Peyer's patch (tissue), 4 donors: ENCODE data around the gene MYO9B. TPM values are rescaled to one million over a fixed set of nuclear protein-coding genes. Genes with fewer than 3 reads are reported as not detected.

Source experiments
- DNase-seq, 3 donors: peaks; one replicate each; pipeline ENCODE4 v3.0.0-alpha.2; 2017 to 2019
- H3K27ac ChIP-seq, 4 donors: fragments of 200-600 bp; sonication (generic); one replicate each; pipeline ENCODE4 v1.5.1; 2016 to 2019
- H3K27me3 ChIP-seq, 2 donors: fragments of 200-600 bp; sonication (generic); one replicate each; pipeline ENCODE4 v1.5.1; 2019
- H3K36me3 ChIP-seq, 3 donors: fragments of 200-600 bp; sonication (generic); one replicate each; pipeline ENCODE4 v1.5.1; 2016 to 2019
- H3K4me1 ChIP-seq, 4 donors: fragments of 200-600 bp; sonication (generic); one replicate each; pipeline ENCODE4 v1.5.1; 2016 to 2019
- H3K4me3 ChIP-seq, 4 donors: fragments of 200-600 bp; sonication (generic); 1 replicate in 3 of 4; 2 replicates in 1 of 4; pipeline ENCODE4 v1.5.1; 2016 to 2019; ENCODE audit warnings: mild to moderate bottlenecking in 1 of 4
- H3K9me3 ChIP-seq, 4 donors: fragments of 200-600 bp; sonication (generic); one replicate each; pipeline ENCODE4 v1.5.1; 2016 to 2019; ENCODE audit warnings: mild to moderate bottlenecking in 1 of 4
- POLR2A ChIP-seq, 2 donors: fragments of 450-650 bp; IDR thresholded peaks; one replicate each; pipeline ENCODE4 v1.5.1; 2017; ENCODE audit warnings: antibody characterized with exemption in 2 of 2, mild to moderate bottlenecking in 2 of 2, moderate library complexity in 2 of 2
- total RNA-seq, 4 donors: library from RNA; depleted of rRNA; stranded (reverse); fragments of >200 nt; gene quantifications; one replicate each; pipeline ENCODE4 v1.1.0, GENCODE V29; 2016
- TF ChIP-seq, protein P1 (sequence below), 6 experiments: fragments of 450-650 bp in 4 of 6; fragments of 200-600 bp in 2 of 6; sonication (generic) in 1 of 6; IDR thresholded peaks; one replicate each; pipeline ENCODE4 v1.5.1; 2017 to 2019; ENCODE audit warnings: antibody characterized with exemption in 6 of 6, mild to moderate bottlenecking in 3 of 6, moderate library complexity in 1 of 6

MYO9B gene
- total RNA-seq, 4 donors from 2014 or later: 65.3 to 578 (median 143) TPM

DNA sequence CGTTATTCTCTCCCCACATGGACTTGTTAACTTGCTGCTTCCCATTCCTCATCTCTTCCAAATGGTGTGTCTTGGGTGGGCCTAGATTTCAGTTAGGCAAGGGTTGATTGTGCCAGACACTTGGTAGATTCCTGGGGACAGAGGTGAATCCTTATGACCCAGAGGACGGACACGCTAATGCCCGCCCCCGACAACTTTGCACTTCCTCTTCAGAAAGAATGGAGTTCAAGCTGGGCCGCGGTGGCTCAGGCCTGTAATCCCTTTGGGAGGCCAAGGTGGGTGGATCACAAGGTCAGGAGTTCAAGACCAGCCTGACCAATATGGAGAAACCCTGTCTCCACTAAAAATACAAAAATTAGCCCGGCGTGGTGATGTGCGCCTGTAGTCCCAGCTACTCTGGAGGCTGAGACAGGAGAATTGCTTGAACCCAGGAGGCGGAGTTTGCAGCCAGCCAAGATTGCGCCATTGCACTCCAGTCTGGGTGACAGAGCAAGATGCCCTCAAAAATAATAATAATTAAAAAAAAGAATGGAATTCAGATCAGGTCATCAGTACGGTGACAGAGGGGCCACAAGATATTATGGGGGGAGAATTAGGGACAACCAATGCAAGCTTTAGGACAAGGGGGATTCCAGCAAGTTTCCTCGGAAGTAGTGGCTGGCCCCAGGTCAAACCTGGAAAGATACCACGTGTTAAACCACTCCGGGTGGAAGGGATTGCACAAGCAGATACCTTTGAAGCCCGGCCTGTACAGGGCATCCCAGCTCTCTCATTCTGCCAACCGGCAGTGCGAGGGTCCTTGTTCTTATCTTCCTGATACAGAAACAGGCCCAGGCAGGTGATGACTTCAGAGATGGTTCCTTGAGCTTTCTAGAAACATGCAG lies 2.7 kb downstream of the MYO9B start:
- no peaks in the 10 kb centered on the region for H3K9me3 ChIP-seq
- DNase-seq: no peak
- H3K4me1 ChIP-seq: peaks cover 0 to 52% (median 22%) of the 10 kb centered on the region in 4 donors
- TF ChIP-seq, protein P1, sequence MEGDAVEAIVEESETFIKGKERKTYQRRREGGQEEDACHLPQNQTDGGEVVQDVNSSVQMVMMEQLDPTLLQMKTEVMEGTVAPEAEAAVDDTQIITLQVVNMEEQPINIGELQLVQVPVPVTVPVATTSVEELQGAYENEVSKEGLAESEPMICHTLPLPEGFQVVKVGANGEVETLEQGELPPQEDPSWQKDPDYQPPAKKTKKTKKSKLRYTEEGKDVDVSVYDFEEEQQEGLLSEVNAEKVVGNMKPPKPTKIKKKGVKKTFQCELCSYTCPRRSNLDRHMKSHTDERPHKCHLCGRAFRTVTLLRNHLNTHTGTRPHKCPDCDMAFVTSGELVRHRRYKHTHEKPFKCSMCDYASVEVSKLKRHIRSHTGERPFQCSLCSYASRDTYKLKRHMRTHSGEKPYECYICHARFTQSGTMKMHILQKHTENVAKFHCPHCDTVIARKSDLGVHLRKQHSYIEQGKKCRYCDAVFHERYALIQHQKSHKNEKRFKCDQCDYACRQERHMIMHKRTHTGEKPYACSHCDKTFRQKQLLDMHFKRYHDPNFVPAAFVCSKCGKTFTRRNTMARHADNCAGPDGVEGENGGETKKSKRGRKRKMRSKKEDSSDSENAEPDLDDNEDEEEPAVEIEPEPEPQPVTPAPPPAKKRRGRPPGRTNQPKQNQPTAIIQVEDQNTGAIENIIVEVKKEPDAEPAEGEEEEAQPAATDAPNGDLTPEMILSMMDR (IDR thresholded peaks at IDR 0.05): no peak
- no peak for TF ChIP-seq POLR2A (IDR thresholded peaks at IDR 0.05)
- H3K27ac ChIP-seq: peak overlapping the region; percentile 77 to 94 (median 89)
- H3K27me3 ChIP-seq: no peaks in the 10 kb centered on the region
- H3K36me3 ChIP-seq: no peaks in the 10 kb centered on the region
- H3K4me3 ChIP-seq: no peak overlapping the region

DNA sequence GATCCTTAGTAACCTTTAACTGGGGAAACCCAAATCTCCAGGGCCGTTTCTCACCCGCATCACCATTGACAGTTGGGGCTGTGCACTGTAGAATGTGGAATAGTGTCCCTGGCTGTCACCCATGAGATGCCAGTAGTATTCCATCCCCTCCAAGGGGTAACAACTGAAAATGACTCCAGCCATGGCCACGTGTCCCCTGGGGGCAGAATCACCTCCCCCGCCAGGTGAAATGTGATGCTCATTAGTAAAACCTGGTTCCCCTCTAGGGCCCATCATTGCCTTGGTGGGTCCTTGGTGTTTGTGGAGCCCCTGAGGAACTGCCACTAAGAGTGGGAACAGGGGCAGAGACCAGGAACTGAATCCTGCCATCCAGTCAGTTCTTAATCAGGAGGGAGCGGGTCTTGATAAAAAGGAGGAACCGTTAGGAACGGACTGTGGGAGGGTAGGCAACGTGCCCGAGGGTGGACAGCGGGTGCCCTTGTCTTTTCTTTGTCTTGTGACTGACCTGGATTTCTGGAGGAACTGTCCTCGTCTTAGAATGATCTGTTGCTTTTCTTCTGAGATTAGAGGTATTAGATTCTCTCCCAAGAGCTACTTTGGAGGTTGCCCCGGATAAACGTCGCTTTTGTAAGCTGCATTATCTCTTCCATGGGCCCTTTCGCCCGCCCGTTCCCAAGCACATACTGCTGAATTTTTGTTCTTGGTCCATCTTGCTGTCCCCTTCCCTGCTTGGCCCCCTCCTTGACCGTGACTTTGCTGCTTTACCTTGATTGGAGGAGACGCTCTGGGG lies 3.5 kb downstream of the MYO9B start:
- Histone ChIP-seq H3K27me3 (no peaks in the 10 kb centered on the region), H3K4me1 (peaks cover 0 to 43% (median 21%) of the 10 kb centered on the region in 4 donors), H3K27ac (peak overlapping the region; percentile 77 to 94 (median 89)), H3K9me3 (no peaks in the 10 kb centered on the region), H3K4me3 (peak overlapping the region; percentile 24 to 38 (median 37)), H3K36me3 (no peaks in the 10 kb centered on the region)
- TF ChIP-seq, protein P1 (IDR thresholded peaks at IDR 0.05): no peak
- TF ChIP-seq POLR2A (IDR thresholded peaks at IDR 0.05): no peak
- no peak for DNase-seq

DNA sequence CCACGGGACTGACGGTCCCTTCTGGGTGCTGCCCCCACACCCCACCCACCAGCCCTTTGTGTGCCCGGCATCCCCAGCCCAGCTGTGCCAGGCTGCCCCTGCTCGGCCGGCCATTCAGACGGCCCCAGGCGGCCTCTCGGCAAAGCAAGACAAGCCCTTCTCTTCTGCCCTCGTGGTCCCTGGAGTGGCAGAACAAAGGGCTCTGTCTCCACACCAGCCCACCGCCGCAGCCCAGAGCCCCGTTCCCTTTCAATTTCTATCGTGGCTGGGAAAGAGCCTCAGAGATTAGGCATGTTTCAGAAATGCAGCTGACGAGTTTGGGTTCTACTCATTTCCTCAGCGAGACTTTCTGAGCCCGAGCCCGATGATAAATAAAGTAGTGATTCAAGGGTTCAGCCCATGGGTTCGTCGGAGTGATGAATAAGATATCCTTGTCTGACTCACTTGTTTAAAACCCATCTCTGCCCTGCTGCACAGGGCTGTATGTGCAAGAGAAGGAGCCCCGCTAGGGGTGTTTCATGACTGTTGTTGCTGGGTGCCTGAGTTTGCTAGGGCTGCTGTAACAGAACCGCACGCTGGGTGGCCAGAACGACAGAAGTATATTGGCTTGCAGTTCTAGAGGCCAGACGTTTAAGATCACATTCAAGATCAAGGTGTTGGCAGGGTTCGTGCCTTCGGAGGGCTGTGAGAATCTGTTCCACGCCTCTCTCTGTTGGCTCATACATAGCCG lies 4.3 kb downstream of the MYO9B start:
- peak overlapping the region; percentile 24 to 38 (median 37) for H3K4me3 ChIP-seq
- H3K4me1 ChIP-seq: peaks cover 0 to 38% (median 19%) of the 10 kb centered on the region in 4 donors
- peak; percentile 59 to 87 (median 78) for DNase-seq
- no peaks in the 10 kb centered on the region for H3K27me3 ChIP-seq
- no peaks in the 10 kb centered on the region for H3K36me3 ChIP-seq
- H3K27ac ChIP-seq: peak overlapping the region; percentile 77 to 94 (median 89)
- TF ChIP-seq POLR2A (IDR thresholded peaks at IDR 0.05): no peak
- TF ChIP-seq, protein P1 (IDR thresholded peaks at IDR 0.05): peak; percentile 30 to 64 (median 48)
- no peaks in the 10 kb centered on the region for H3K9me3 ChIP-seq

DNA sequence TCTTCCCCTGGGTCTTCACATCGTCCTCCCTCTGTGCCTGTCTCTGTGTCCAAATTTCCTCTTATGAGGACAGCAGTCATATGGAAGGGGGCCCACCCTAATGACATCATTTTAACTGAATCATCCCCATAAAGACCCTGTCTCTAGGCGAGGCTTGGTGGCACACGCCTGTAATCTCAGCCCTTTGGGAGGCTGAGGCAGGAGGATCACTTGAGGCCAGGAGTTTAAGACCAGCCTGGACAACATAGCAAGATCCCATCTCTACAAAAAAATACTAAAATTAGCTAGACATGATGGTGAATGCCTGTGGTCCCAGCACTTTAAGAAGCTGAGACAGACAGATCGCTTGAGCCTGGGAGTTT lies 4.8 kb downstream of the MYO9B start:
- no peaks in the 10 kb centered on the region for H3K27me3 ChIP-seq
- no peak for TF ChIP-seq POLR2A (IDR thresholded peaks at IDR 0.05)
- TF ChIP-seq, protein P1 (IDR thresholded peaks at IDR 0.05): no peak
- no peak for DNase-seq
- H3K9me3 ChIP-seq: no peaks in the 10 kb centered on the region
- H3K4me3 ChIP-seq: peak overlapping the region in 2 of 4 donors; percentile 38
- peak overlapping the region; percentile 77 to 94 (median 89) for H3K27ac ChIP-seq
- peaks cover 0 to 38% (median 19%) of the 10 kb centered on the region in 4 donors for H3K4me1 ChIP-seq
- no peaks in the 10 kb centered on the region for H3K36me3 ChIP-seq
